ENCODE data around the gene OR2T8.

Gene OR2T8

GRCh38 chr1:247942624-247943023, 22.6 kb downstream of the OR2T8 start:
- H3K4me3 ChIP-seq (ENCODE audit: low read depth, low read length) = no peak overlapping the region
- TF ChIP-seq, protein P1, sequence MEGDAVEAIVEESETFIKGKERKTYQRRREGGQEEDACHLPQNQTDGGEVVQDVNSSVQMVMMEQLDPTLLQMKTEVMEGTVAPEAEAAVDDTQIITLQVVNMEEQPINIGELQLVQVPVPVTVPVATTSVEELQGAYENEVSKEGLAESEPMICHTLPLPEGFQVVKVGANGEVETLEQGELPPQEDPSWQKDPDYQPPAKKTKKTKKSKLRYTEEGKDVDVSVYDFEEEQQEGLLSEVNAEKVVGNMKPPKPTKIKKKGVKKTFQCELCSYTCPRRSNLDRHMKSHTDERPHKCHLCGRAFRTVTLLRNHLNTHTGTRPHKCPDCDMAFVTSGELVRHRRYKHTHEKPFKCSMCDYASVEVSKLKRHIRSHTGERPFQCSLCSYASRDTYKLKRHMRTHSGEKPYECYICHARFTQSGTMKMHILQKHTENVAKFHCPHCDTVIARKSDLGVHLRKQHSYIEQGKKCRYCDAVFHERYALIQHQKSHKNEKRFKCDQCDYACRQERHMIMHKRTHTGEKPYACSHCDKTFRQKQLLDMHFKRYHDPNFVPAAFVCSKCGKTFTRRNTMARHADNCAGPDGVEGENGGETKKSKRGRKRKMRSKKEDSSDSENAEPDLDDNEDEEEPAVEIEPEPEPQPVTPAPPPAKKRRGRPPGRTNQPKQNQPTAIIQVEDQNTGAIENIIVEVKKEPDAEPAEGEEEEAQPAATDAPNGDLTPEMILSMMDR (IDR thresholded peaks at IDR 0.05; ENCODE audit: low read depth, low read length) = no peak
- in situ Hi-C loops (cut with HindIII; ENCODE audit: low sequenced_read_pairs) = no loop called here
- no peak for DNase-seq (ENCODE audit: low read depth, low spot score)

DNA sequence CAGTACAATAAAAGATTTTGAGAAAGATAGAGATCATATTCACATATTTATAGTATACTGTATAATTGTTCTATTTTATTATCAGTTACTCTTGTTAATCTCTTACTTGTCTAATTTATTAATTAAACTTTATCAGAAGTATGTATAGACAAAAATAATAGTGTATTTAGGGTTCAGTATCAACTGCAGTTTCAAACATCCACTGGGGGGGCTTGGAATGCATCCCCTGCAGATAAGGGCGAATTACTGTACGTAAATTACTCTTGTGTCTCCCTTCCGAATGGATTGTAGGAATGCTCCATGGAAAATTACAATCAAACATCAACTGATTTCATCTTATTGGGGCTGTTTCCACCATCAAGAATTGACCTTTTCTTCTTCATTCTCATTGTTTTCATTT, 28.5 kb downstream of the OR2T8 start, which contains the start of gene OR2L8:
OR2L8 (plus strand) TSS at position 301 of the 400 bp plus-strand sequence; CDS start at position 301, 0 bp downstream.
- no peak within 1 kb of the TSS for H3K4me3 ChIP-seq (ENCODE audit: low read depth, low read length)
- in situ Hi-C loops (cut with HindIII; ENCODE audit: low sequenced_read_pairs) = no loop called here
- no peak for DNase-seq (ENCODE audit: low read depth, low spot score)
- TF ChIP-seq, protein P1 (IDR thresholded peaks at IDR 0.05; ENCODE audit: low read depth, low read length) = no peak

- TF ChIP-seq, protein P1 (IDR thresholded peaks at IDR 0.05; ENCODE audit: low read depth, low read length) = no peak
- H3K4me3 ChIP-seq (ENCODE audit: low read depth, low read length) = no peak overlapping the region
- in situ Hi-C loops (cut with HindIII; ENCODE audit: low sequenced_read_pairs) = no loop called here
- DNase-seq (ENCODE audit: low read depth, low spot score) = no peak
Measured at GRCh38 chr1:247953408-247953807, 33.4 kb downstream of the OR2T8 start.

DNA sequence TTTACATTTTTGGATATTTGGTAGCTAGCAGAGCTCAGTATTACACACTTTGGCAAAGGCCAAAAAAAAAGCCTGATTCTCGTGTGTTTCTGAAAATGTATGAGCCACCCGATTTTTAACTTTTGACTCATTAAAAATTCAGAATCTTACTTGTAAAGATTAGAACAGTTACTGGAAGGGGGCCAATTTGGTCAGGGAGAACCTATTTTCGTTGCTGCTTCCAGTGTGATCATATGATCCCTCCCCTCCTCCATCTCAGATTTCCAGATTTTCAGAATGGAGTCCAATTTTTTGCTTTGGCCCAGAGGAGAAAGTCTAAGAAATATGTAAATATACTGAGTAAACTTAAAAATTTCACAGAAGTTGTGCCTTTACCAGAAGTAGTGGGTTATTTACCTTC, 41.7 kb downstream of the OR2T8 start:
- H3K4me3 ChIP-seq (ENCODE audit: low read depth, low read length) = no peak overlapping the region
- in situ Hi-C loops (cut with HindIII; ENCODE audit: low sequenced_read_pairs) = no loop called here
- no peak for DNase-seq (ENCODE audit: low read depth, low spot score)
- TF ChIP-seq, protein P1 (IDR thresholded peaks at IDR 0.05; ENCODE audit: low read depth, low read length) = no peak

- no peak overlapping the region for H3K4me3 ChIP-seq (ENCODE audit: low read depth, low read length)
- in situ Hi-C loops (cut with HindIII; ENCODE audit: low sequenced_read_pairs) = no loop called here
- TF ChIP-seq, protein P1 (IDR thresholded peaks at IDR 0.05; ENCODE audit: low read depth, low read length) = no peak
- no peak for DNase-seq (ENCODE audit: low read depth, low spot score)
Measured at GRCh38 chr1:247962911-247963588, 43.0 kb downstream of the OR2T8 start.

- DNase-seq (ENCODE audit: low read depth, low spot score) = no peak
- H3K4me3 ChIP-seq (ENCODE audit: low read depth, low read length) = no peak within 1 kb of the TSS
- TF ChIP-seq, protein P1 (IDR thresholded peaks at IDR 0.05; ENCODE audit: low read depth, low read length) = no peak
- in situ Hi-C loops (cut with HindIII; ENCODE audit: low sequenced_read_pairs) = no loop called here
Measured at GRCh38 chr1:247964933-247965332, 44.9 kb downstream of the OR2T8 start, which contains the start of gene OR2AK2. Gene OR2AK2 (plus strand): TSS chr1:247965233. CDS start chr1:247965377, 144 bp downstream.

Measured in astrocyte of the spinal cord (primary cell).